IMR-90 (cell line): ENCODE results near the gene ANKRD33B. TPM values are rescaled to one million over a fixed set of nuclear protein-coding genes. Genes with fewer than 3 reads are reported as not detected.

Experiments
- ATAC-seq: fragments of 200-7000 bp; cut with Tn5 transposase; 2 replicates; pipeline ENCODE4 v1.9.1; 2020; ENCODE audit warnings: low read depth, mild to moderate bottlenecking, moderate library complexity
- BruUV-seq: library from RNA; stranded (reverse); fragments of 400-500 nt; replicated peaks from 2 replicates; lab custom pipeline; 2021; lab: Mats Ljungman, UMichigan
- CTCF ChIA-PET: fragments of 300-600 bp; formaldehyde crosslinking; extraction: SDS; loops from one replicate; lab custom pipeline; 2021; ENCODE audit warnings: antibody characterized with exemption; lab: Yijun Ruan, JAX
- POLR2A ChIA-PET: fragments of 300-600 bp; sonication (Branson Sonifier 250); formaldehyde crosslinking; loops from one replicate; lab custom pipeline; 2022; ENCODE audit warnings: antibody characterized with exemption; ENCODE audit not compliant: unreplicated experiment; lab: Charles Lee
- DNase-seq: peaks from one replicate; pipeline ENCODE4 v3.0.0; 2013
- H2AFZ ChIP-seq: replicated peaks from 2 replicates; pipeline ENCODE3; 2013; ENCODE audit warnings: low read length, mild to moderate bottlenecking; ENCODE audit not compliant: poor library complexity
- H2AK5ac ChIP-seq: 2 replicates; pipeline ENCODE4 v1.6.1; 2013; ENCODE audit warnings: low read depth, low read length, inconsistent platforms
- H2AK9ac ChIP-seq: replicated peaks from 2 replicates; pipeline ENCODE3; 2013; ENCODE audit warnings: mild to moderate bottlenecking, low read depth, low read length, moderate library complexity; ENCODE audit not compliant: poor library complexity
- H2BK120ac ChIP-seq: 2 replicates; pipeline ENCODE4 v1.6.1; 2013; ENCODE audit warnings: low read depth, low read length, inconsistent platforms
- H2BK15ac ChIP-seq: 3 replicates; pipeline ENCODE4 v1.6.1; 2013; ENCODE audit warnings: low read depth, low read length, inconsistent platforms
- H2BK20ac ChIP-seq: 2 replicates; pipeline ENCODE4 v1.6.1; 2013; ENCODE audit warnings: low read depth, mild to moderate bottlenecking, inconsistent platforms, low read length, moderate library complexity
- H2BK5ac ChIP-seq: 2 replicates; pipeline ENCODE4 v1.6.1; 2013; ENCODE audit warnings: mild to moderate bottlenecking, low read depth, low read length, inconsistent platforms; ENCODE audit not compliant: poor library complexity, severe bottlenecking
- H3K14ac ChIP-seq: replicated peaks from 2 replicates; pipeline ENCODE4 v1.6.1; 2013; ENCODE audit warnings: low read depth, low read length, inconsistent platforms
- H3K18ac ChIP-seq: 2 replicates; pipeline ENCODE4 v1.6.1; 2013; ENCODE audit warnings: low read depth, low read length, control low read depth
- H3K23ac ChIP-seq: 2 replicates; pipeline ENCODE4 v1.6.1; 2013; ENCODE audit warnings: low read depth, low read length, inconsistent platforms
- H3K27ac ChIP-seq: 2 replicates; pipeline ENCODE4 v1.5.1; 2013; ENCODE audit warnings: mild to moderate bottlenecking, control low read depth, low read length; ENCODE audit not compliant: insufficient read depth
- H3K27me3 ChIP-seq: 2 replicates; pipeline ENCODE4 v1.6.1; 2013; ENCODE audit warnings: low read length; ENCODE audit not compliant: control insufficient read depth, insufficient read depth
- H3K36me3 ChIP-seq: 2 replicates; pipeline ENCODE4 v1.6.1; 2013; ENCODE audit warnings: low read length, mixed read lengths; ENCODE audit not compliant: control insufficient read depth, insufficient read depth
- H3K4ac ChIP-seq: 2 replicates; pipeline ENCODE4 v1.6.1; 2013; ENCODE audit warnings: low read depth, low read length, inconsistent platforms
- H3K4me1 ChIP-seq: 2 replicates; pipeline ENCODE4 v1.6.1; 2013; ENCODE audit warnings: low read length, mixed read lengths; ENCODE audit not compliant: control insufficient read depth, insufficient read depth
- H3K4me2 ChIP-seq: 2 replicates; pipeline ENCODE4 v1.6.1; 2013; ENCODE audit warnings: low read depth, mild to moderate bottlenecking, control low read depth, low read length, moderate library complexity
- H3K4me3 ChIP-seq: 2 replicates; pipeline ENCODE4 v1.5.1; 2013; ENCODE audit warnings: low read depth, mild to moderate bottlenecking, control low read depth, low read length, moderate library complexity; ENCODE audit not compliant: insufficient read depth
- H3K56ac ChIP-seq: 2 replicates; pipeline ENCODE4 v1.6.1; 2013; ENCODE audit warnings: low read length, inconsistent platforms; ENCODE audit not compliant: insufficient read depth; ENCODE audit errors: extremely low read depth
- H3K79me1 ChIP-seq, 2 experiments: 2 replicates each; pipeline ENCODE4 v1.6.1; 2013; ENCODE audit warnings: low read length in 2 of 2, inconsistent platforms in 1 of 2, low read depth in 1 of 2
- H3K9ac ChIP-seq: 2 replicates; pipeline ENCODE4 v1.6.1; 2013; ENCODE audit warnings: low read depth, low read length, control low read depth
- H3K9me1 ChIP-seq: 2 replicates; pipeline ENCODE4 v1.6.1; 2013; ENCODE audit warnings: low read length, inconsistent platforms; ENCODE audit not compliant: insufficient read depth
- H3K9me3 ChIP-seq: 2 replicates; pipeline ENCODE4 v1.6.1; 2013; ENCODE audit warnings: low read length; ENCODE audit not compliant: control insufficient read depth, insufficient read depth
- H4K20me1 ChIP-seq: 2 replicates; pipeline ENCODE4 v1.6.1; 2013; ENCODE audit warnings: low read length, inconsistent platforms; ENCODE audit not compliant: insufficient read depth
- H4K5ac ChIP-seq: 2 replicates; pipeline ENCODE4 v1.6.1; 2013; ENCODE audit warnings: mild to moderate bottlenecking, low read depth, low read length, control low read depth
- H4K8ac ChIP-seq, 2 experiments: 2 replicates each; pipeline ENCODE4 v1.6.1; 2013; ENCODE audit warnings: low read depth in 2 of 2, low read length in 2 of 2, control low read depth in 1 of 2, inconsistent platforms in 1 of 2
- H4K91ac ChIP-seq: 2 replicates; pipeline ENCODE4 v1.6.1; 2013; ENCODE audit warnings: low read depth, low read length, inconsistent platforms; ENCODE audit not compliant: insufficient read depth
- BHLHE40 ChIP-seq: fragments of 150-350 bp; IDR thresholded peaks from 2 replicates; pipeline ENCODE4 v1.6.1; 2016; ENCODE audit warnings: mild to moderate bottlenecking, low read depth, low read length
- CEBPB ChIP-seq: IDR thresholded peaks from 2 replicates; pipeline ENCODE4 v1.6.1; 2012; ENCODE audit warnings: low read depth, low read length, improper control_type of control experiment
- CHD1 ChIP-seq: IDR thresholded peaks from 2 replicates; pipeline ENCODE4 v1.6.1; 2012; ENCODE audit warnings: low read depth, low read length, improper control_type of control experiment
- CTCF ChIP-seq: conservative IDR thresholded peaks from 2 replicates; pipeline ENCODE4 v1.5.1; 2012; ENCODE audit warnings: mild to moderate bottlenecking, low read depth, low read length, improper control_type of control experiment
- FOS ChIP-seq: fragments of 150-350 bp; IDR thresholded peaks from 2 replicates; pipeline ENCODE4 v1.6.1; 2016; ENCODE audit warnings: low read depth, low read length
- MAFK ChIP-seq: IDR thresholded peaks from 2 replicates; pipeline ENCODE4 v1.6.1; 2012; ENCODE audit warnings: low read depth, low read length, improper control_type of control experiment
- MAZ ChIP-seq: IDR thresholded peaks from 2 replicates; pipeline ENCODE4 v1.6.1; 2012; ENCODE audit warnings: low read depth, mild to moderate bottlenecking, low read length, improper control_type of control experiment, moderate library complexity, borderline replicate concordance
- MXI1 ChIP-seq: IDR thresholded peaks from 2 replicates; pipeline ENCODE4 v1.6.1; 2012; ENCODE audit warnings: low read depth, mild to moderate bottlenecking, low read length, moderate library complexity, borderline replicate concordance
- NFE2L2 ChIP-seq: fragments of 150-350 bp; IDR thresholded peaks from 2 replicates; pipeline ENCODE4 v1.6.1; 2016; ENCODE audit warnings: low read depth, mild to moderate bottlenecking, low read length
- POLR2A ChIP-seq: IDR thresholded peaks from 2 replicates; pipeline ENCODE4 v1.6.1; 2012; ENCODE audit warnings: mild to moderate bottlenecking, low read depth, low read length
- RAD21 ChIP-seq: IDR thresholded peaks from 2 replicates; pipeline ENCODE4 v1.6.1; 2012; ENCODE audit warnings: low read length, improper control_type of control experiment
- RCOR1 ChIP-seq: IDR thresholded peaks from 2 replicates; pipeline ENCODE4 v1.6.1; 2012; ENCODE audit warnings: mild to moderate bottlenecking, low read length, improper control_type of control experiment; ENCODE audit not compliant: insufficient replicate concordance
- RFX5 ChIP-seq: IDR thresholded peaks from 2 replicates; pipeline ENCODE4 v1.8.0; 2012; ENCODE audit warnings: low read depth, mild to moderate bottlenecking, low read length, moderate library complexity
- WGBS, 2 experiments: methylation state at CpG; one replicate each; pipeline versions ENCODE4 v1.1.5 to v1.1.7; 2013; ENCODE audit warnings: missing lambda C conversion rate in 2 of 2; ENCODE audit not compliant: insufficient read length in 1 of 2; ENCODE audit errors: extremely low coverage in 2 of 2; 5-methylcytosine and 5-hydroxymethylcytosine counted together
- dilution Hi-C: fragments of 300-500 bp; cut with HindIII; formaldehyde crosslinking; loops from one replicate; pipeline ENCODE4 v1.14.3; 2018; ENCODE audit warnings: low sequenced_read_pairs; ENCODE audit not compliant: unreplicated experiment
- in situ Hi-C: fragments of 300-500 bp; cut with MboI; formaldehyde crosslinking; loops from 3 replicates; pipeline ENCODE4 v1.14.3; 2019; ENCODE audit warnings: low sequenced_read_pairs, inconsistent platforms, mixed read lengths
- intact Hi-C: fragments of 100-400 bp; cut with micrococcal nuclease; formaldehyde crosslinking; loops from 2 replicates; pipeline ENCODE4 v1.10.0; 2022
- polyA plus RNA-seq, 3 experiments: library from polyadenylated mRNA; depleted of rRNA; stranded (reverse); fragments of >200 nt; gene quantifications; 2 replicates each; pipeline ENCODE4 v1.2.3, GENCODE V29; 2012; ENCODE audit warnings: low replicate concordance in 1 of 3
- total RNA-seq: library from RNA; depleted of rRNA; stranded (reverse); fragments of >200 nt; gene quantifications from 2 replicates; pipeline ENCODE4 v1.2.3, GENCODE V29; 2012
- TF ChIP-seq, protein P1 (sequence below): fragments of 150-350 bp; IDR thresholded peaks from 2 replicates; pipeline ENCODE4 v1.6.1; 2016; ENCODE audit warnings: low read depth, mild to moderate bottlenecking, low read length, moderate library complexity, borderline replicate concordance
- TF ChIP-seq, protein P2 (sequence below): fragments of 150-350 bp; IDR thresholded peaks from 2 replicates; pipeline ENCODE4 v1.6.1; 2017; ENCODE audit warnings: mild to moderate bottlenecking, antibody characterized with exemption, low read length, low read depth

Gene ANKRD33B
- total and polyA plus RNA-seq, 2 of the 4 experiments (the other 2 are of a cell fraction): 2.5 to 3.3 TPM

DNA sequence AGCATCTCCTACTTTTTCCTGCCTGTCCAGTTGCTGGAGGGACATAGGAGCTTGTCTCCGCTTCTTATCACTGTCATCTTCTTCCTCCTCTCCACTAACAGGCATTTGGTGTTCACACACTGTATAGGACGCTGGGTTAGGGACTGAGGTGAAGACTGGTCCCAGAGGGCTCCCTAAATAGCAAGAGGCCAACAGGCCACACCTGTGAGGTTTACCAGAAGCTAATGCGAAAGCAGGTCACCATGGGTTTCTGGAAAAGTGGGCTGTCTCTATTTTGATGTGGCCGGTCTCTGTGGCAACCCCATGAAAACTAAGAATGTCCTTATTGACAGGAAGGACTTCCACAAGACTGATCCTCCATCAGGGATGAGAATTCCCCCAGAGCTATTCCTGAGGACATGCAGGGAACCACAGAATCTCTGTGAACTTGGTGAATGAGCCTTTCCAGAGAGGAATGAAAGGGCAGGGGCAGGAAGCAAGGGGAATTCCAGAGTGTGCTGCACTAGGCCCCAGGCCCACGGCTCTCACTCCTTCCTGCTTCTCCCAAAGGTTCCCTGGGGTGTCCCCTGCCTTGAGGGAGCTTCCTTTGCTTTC, 135.5 kb downstream of the ANKRD33B start:
- DNase-seq: peak; percentile 44
- TF ChIP-seq CHD1: no peak
- TF ChIP-seq MXI1: no peak
- TF ChIP-seq BHLHE40: no peak
- TF ChIP-seq FOS: no peak
- TF ChIP-seq RFX5: no peak
- no peak for TF ChIP-seq CEBPB
- TF ChIP-seq, protein P1, sequence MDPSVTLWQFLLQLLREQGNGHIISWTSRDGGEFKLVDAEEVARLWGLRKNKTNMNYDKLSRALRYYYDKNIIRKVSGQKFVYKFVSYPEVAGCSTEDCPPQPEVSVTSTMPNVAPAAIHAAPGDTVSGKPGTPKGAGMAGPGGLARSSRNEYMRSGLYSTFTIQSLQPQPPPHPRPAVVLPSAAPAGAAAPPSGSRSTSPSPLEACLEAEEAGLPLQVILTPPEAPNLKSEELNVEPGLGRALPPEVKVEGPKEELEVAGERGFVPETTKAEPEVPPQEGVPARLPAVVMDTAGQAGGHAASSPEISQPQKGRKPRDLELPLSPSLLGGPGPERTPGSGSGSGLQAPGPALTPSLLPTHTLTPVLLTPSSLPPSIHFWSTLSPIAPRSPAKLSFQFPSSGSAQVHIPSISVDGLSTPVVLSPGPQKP: no peak
- no peak for TF ChIP-seq POLR2A
- TF ChIP-seq MAZ: no peak
- TF ChIP-seq RCOR1: no peak
- TF ChIP-seq, protein P2, sequence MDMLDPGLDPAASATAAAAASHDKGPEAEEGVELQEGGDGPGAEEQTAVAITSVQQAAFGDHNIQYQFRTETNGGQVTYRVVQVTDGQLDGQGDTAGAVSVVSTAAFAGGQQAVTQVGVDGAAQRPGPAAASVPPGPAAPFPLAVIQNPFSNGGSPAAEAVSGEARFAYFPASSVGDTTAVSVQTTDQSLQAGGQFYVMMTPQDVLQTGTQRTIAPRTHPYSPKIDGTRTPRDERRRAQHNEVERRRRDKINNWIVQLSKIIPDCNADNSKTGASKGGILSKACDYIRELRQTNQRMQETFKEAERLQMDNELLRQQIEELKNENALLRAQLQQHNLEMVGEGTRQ: no peak
- TF ChIP-seq MAFK: no peak
- TF ChIP-seq NFE2L2: no peak
- no peak for TF ChIP-seq CTCF
- no peak for TF ChIP-seq RAD21

More for the DNA sequence above, 135.5 kb downstream of the ANKRD33B start:
- Histone ChIP-seq H4K5ac (no peak overlapping the region), H2BK20ac (no peak overlapping the region), H3K56ac (no peak overlapping the region), H2BK15ac (no peak overlapping the region), H2AK5ac (no peak overlapping the region), H3K4ac (no peak overlapping the region), H2AK9ac (no peak overlapping the region), H3K9me1 (peaks cover 34% of the 10 kb centered on the region), H3K27me3 (no peaks in the 10 kb centered on the region), H4K8ac (no peak overlapping the region), H2BK120ac (peak overlapping the region; percentile 2; the same call in 1 of the 2 replicates), H3K4me2 (no peak overlapping the region), H2BK5ac (no peak overlapping the region), H3K79me1 (peaks cover 37 to 92% of the 10 kb centered on the region in 2 experiments), H3K27ac (no peak overlapping the region), H3K18ac (no peak overlapping the region), H3K4me3 (no peak overlapping the region), H3K14ac (no peak overlapping the region), H3K9ac (no peak overlapping the region), H3K9me3 (no peaks in the 10 kb centered on the region), H3K36me3 (peaks cover 5% of the 10 kb centered on the region), H4K91ac (no peak overlapping the region), H3K23ac (no peak overlapping the region), H2AFZ (no peak overlapping the region), H3K4me1 (peaks cover 25% of the 10 kb centered on the region), H4K20me1 (peaks cover 24% of the 10 kb centered on the region)
- ChIA-PET CTCF (no interaction called here), POLR2A (no interaction called here)
- in situ Hi-C loops (loop anchor here (10.0 kb wide), 1 partner anchor 485 kb away; no protein-coding TSS in a partner anchor), dilution Hi-C loops (no loop called here), intact Hi-C loops (loop anchor here (5.0 kb wide), 1 partner anchor 353 kb away; no protein-coding TSS in a partner anchor)
- no peak for ATAC-seq
- BruUV-seq: no TSS peak
- WGBS, 2 experiments: 100% methylated on average over 1 of the region's 5 CpGs; no CpG with 5 or more reads in 1 of the 2 experiments
